K562 (cell line): Measurements from ENCODE around the gene AASDH. TPM values are rescaled to one million over a fixed set of nuclear protein-coding genes. Genes with fewer than 3 reads are reported as not detected.

Experiments used
- BHLHE40 ChIP-seq: IDR thresholded peaks from 2 replicates; pipeline ENCODE4 v1.6.1; 2011; ENCODE audit warnings: low read length, improper control_type of control experiment
- FOXJ2 ChIP-seq: fragments of 200-800 bp; sonication (Bioruptor generic); IDR thresholded peaks from 2 replicates; pipeline ENCODE4 v1.6.1; 2016; ENCODE audit warnings: missing genetic modification characterization, missing compliant biosample characterization
- HDGF ChIP-seq: fragments of 450-650 bp; IDR thresholded peaks from 2 replicates; pipeline ENCODE4 v1.6.1; 2016
- HEY1 ChIP-seq: fragments of 250-450 bp; sonication (Bioruptor Pico); IDR thresholded peaks from 2 replicates; pipeline ENCODE4 v1.5.0; 2020; ENCODE audit warnings: mild to moderate bottlenecking, moderate library complexity, borderline replicate concordance
- KHSRP ChIP-seq: fragments of 450-650 bp; IDR thresholded peaks from 2 replicates; pipeline ENCODE4 v1.6.1; 2017
- MBD2 ChIP-seq: sonication (generic); IDR thresholded peaks from 2 replicates; pipeline ENCODE4 v1.6.1; 2016; ENCODE audit warnings: low read depth, borderline replicate concordance
- NR4A1 ChIP-seq, 2 experiments: fragments of 250-450 bp in 1 of 2; fragments of 450-650 bp in 1 of 2; sonication (Bioruptor Pico) in 1 of 2; IDR thresholded peaks; 2 replicates each; pipeline versions ENCODE4 v1.4.0 to v1.6.1; 2016 to 2020; ENCODE audit warnings: mild to moderate bottlenecking in 2 of 2, missing compliant biosample characterization in 1 of 2, missing genetic modification characterization in 1 of 2, moderate library complexity in 1 of 2
- PCBP2 ChIP-seq: fragments of 200-400 bp; formaldehyde crosslinking; IDR thresholded peaks from 2 replicates; pipeline ENCODE4 v1.6.1; 2018; ENCODE audit warnings: low read length, low read depth, mild to moderate bottlenecking, moderate library complexity; ENCODE audit not compliant: poor library complexity, severe bottlenecking
- PHB ChIP-seq: fragments of 250-450 bp; sonication (Bioruptor Pico); IDR thresholded peaks from 2 replicates; pipeline ENCODE4 v1.5.0; 2021
- PHB2 ChIP-seq: fragments of 450-650 bp; IDR thresholded peaks from 2 replicates; pipeline ENCODE4 v1.6.1; 2017; ENCODE audit warnings: low read depth
- POLR3G ChIP-seq: IDR thresholded peaks from 2 replicates; pipeline ENCODE4 v1.6.1; 2011; ENCODE audit not compliant: insufficient read length, insufficient replicate concordance; ENCODE audit errors: extremely low read depth
- PTRF ChIP-seq: fragments of 450-650 bp; IDR thresholded peaks from 2 replicates; pipeline ENCODE4 v1.6.1; 2016; ENCODE audit warnings: mild to moderate bottlenecking, missing genetic modification characterization, missing compliant biosample characterization
- SAP30 ChIP-seq: fragments of 200-600 bp; sonication (generic); IDR thresholded peaks from 2 replicates; pipeline ENCODE4 v1.6.1; 2012; ENCODE audit warnings: borderline replicate concordance, low read depth, mild to moderate bottlenecking, moderate library complexity, low read length, control low read depth, inconsistent platforms; ENCODE audit not compliant: insufficient read depth, poor library complexity, severe bottlenecking
- SLC30A9 ChIP-seq: fragments of 250-450 bp; sonication (Bioruptor Pico); IDR thresholded peaks from 2 replicates; pipeline ENCODE4 v1.8.0; 2022; ENCODE audit warnings: mild to moderate bottlenecking, moderate library complexity
- SMAD2 ChIP-seq: fragments of 150-350 bp; IDR thresholded peaks from 2 replicates; pipeline ENCODE4 v1.6.1; 2014; ENCODE audit warnings: low read depth, mild to moderate bottlenecking, low read length
- SRSF7 ChIP-seq: fragments of 200-400 bp; formaldehyde crosslinking; optimal IDR thresholded peaks from 2 replicates; pipeline ENCODE3; 2017; ENCODE audit warnings: mild to moderate bottlenecking, low read depth, low read length
- U2AF1 ChIP-seq: fragments of 200-400 bp; formaldehyde crosslinking; optimal IDR thresholded peaks from 2 replicates; pipeline ENCODE3; 2017; ENCODE audit warnings: mild to moderate bottlenecking, low read depth, low read length, moderate library complexity
- ZNF133 ChIP-seq: fragments of 250-450 bp; sonication (Bioruptor Pico); IDR thresholded peaks from 2 replicates; pipeline ENCODE4 v1.4.0; 2020; ENCODE audit warnings: mild to moderate bottlenecking
- ZNF253 ChIP-seq: fragments of 250-450 bp; sonication (Bioruptor Pico); conservative IDR thresholded peaks from 2 replicates; pipeline ENCODE4 v1.6.1; 2021; ENCODE audit warnings: mild to moderate bottlenecking
- ZNF384 ChIP-seq: IDR thresholded peaks from 2 replicates; pipeline ENCODE4 v1.6.1; 2012; ENCODE audit warnings: low read depth, low read length, improper control_type of control experiment
- ZNF431 ChIP-seq: sonication (generic); formaldehyde crosslinking; IDR thresholded peaks from 2 replicates; pipeline ENCODE4 v1.8.0; 2022; ENCODE audit warnings: mild to moderate bottlenecking, missing genetic modification reagents
- ZNF766 ChIP-seq: fragments of 200-800 bp; sonication (Bioruptor generic); conservative IDR thresholded peaks from 2 replicates; pipeline ENCODE4 v1.6.1; 2016; ENCODE audit warnings: missing genetic modification characterization, missing compliant biosample characterization
- polyA plus RNA-seq, 8 experiments: library from polyadenylated mRNA; depleted of rRNA in 4 of 8; stranded (reverse) in 5 of 8; unstranded in 3 of 8; fragments of >200 nt; fragmentation: Nextera tagmentation in 2 of 8; fragmentation: Illumina TruSeq in 1 of 8; extraction: Ambion mirVana in 2 of 8; extraction: Trizol in 1 of 8; gene quantifications; 2 replicates each; pipeline versions ENCODE4 v1.2.1 to v1.2.3, GENCODE V29; 2011 to 2014; ENCODE audit warnings: inconsistent platforms in 1 of 8, missing spikeins in 1 of 8
- total RNA-seq, 7 experiments: library from RNA; depleted of rRNA in 6 of 7; stranded (reverse); fragments of >200 nt in 6 of 7; fragmentation: Illumina TruSeq in 2 of 7; extraction: Trizol in 2 of 7; gene quantifications; 2 replicates each; pipeline versions ENCODE4 v1.2.1 to v1.2.3, GENCODE V29; 2011 to 2021; ENCODE audit warnings: low replicate concordance in 1 of 7
- TF ChIP-seq, protein P1 (sequence below): fragments of 450-650 bp; formaldehyde crosslinking; IDR thresholded peaks from 2 replicates; pipeline ENCODE4 v1.4.0; 2022; ENCODE audit warnings: missing genetic modification characterization
- TF ChIP-seq, protein P2 (sequence below): fragments of 450-650 bp; IDR thresholded peaks from 2 replicates; pipeline ENCODE4 v1.7.0; 2016; ENCODE audit warnings: borderline replicate concordance
- TF ChIP-seq, protein P3 (sequence below): sonication (generic); formaldehyde crosslinking; IDR thresholded peaks from 2 replicates; pipeline ENCODE4 v1.8.0; 2022; ENCODE audit warnings: mild to moderate bottlenecking, low read depth, missing genetic modification reagents

Gene AASDH
- total and polyA plus RNA-seq, 9 of the 15 experiments (the other 6 are each of a cell fraction or from before 2014, with no cell fraction given) = 8.6 to 29.7 (median 13.7) TPM

DNA sequence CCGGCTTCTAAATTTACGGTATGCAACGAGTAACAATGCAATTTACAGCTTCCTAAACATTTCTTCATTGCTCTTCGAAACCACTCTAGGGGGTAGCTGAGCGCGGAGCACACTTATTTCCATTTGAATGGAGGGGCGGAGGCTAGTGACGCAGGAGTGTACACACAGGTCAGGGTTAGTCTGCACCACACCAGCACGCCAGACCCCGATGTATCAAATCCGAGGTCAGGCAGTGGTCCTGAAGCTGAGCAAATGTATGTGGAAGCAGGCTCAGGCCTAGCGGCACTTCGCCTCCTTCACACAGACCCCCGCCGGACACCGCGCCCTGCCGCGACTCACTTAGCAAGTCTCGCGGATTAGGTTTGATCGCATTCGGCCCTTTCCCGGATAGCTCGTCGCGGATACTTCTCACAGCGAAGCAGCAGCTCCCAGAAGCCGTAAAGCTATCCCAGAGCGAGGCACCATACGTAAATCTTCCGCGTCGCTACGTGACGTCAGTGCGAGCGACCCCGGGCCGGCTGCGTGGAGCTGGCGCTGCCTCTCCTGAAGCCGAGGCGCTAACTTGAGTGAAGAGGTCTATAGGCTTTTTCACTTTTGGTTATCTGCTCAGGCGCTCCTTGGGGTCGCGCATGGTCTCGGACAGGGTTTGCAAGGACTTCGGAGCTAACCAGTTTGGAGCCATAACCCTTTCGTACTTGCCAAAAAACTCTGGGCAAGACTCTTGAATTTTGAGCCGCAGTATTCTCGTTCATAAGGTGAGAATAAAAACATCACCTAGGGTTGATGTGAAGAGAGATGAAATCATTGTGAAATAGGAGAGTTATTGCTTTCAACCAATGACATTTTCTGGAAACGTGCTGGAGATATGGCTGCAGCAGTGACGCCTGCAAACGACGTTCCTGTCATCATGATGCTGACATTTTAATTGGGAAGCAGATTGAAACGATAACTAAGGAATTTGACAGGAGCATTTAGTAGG lies at the start of gene AASDH (continued):
- TF ChIP-seq PHB = no peak
- peak; percentile 81 for TF ChIP-seq FOXJ2 (tag)
- no peak for TF ChIP-seq ZNF766
- peak; percentile 58 for TF ChIP-seq BHLHE40
- no peak for TF ChIP-seq U2AF1
- TF ChIP-seq PHB2 = no peak
- TF ChIP-seq NR4A1 (CRISPR knock-in tag; IDR thresholded peaks at IDR 0.05) = no peak
- TF ChIP-seq NR4A1 (tag; IDR thresholded peaks at IDR 0.05) = no peak
- no peak for TF ChIP-seq POLR3G
- TF ChIP-seq, protein P1, sequence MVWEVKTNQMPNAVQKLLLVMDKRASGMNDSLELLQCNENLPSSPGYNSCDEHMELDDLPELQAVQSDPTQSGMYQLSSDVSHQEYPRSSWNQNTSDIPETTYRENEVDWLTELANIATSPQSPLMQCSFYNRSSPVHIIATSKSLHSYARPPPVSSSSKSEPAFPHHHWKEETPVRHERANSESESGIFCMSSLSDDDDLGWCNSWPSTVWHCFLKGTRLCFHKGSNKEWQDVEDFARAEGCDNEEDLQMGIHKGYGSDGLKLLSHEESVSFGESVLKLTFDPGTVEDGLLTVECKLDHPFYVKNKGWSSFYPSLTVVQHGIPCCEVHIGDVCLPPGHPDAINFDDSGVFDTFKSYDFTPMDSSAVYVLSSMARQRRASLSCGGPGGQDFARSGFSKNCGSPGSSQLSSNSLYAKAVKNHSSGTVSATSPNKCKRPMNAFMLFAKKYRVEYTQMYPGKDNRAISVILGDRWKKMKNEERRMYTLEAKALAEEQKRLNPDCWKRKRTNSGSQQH (CRISPR knock-in tag) = no peak
- no peak for TF ChIP-seq HDGF
- peak; percentile 80 for TF ChIP-seq MBD2
- TF ChIP-seq HEY1 (CRISPR knock-in tag) = no peak
- TF ChIP-seq, protein P2, sequence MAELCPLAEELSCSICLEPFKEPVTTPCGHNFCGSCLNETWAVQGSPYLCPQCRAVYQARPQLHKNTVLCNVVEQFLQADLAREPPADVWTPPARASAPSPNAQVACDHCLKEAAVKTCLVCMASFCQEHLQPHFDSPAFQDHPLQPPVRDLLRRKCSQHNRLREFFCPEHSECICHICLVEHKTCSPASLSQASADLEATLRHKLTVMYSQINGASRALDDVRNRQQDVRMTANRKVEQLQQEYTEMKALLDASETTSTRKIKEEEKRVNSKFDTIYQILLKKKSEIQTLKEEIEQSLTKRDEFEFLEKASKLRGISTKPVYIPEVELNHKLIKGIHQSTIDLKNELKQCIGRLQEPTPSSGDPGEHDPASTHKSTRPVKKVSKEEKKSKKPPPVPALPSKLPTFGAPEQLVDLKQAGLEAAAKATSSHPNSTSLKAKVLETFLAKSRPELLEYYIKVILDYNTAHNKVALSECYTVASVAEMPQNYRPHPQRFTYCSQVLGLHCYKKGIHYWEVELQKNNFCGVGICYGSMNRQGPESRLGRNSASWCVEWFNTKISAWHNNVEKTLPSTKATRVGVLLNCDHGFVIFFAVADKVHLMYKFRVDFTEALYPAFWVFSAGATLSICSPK = no peak
- no peak for TF ChIP-seq PTRF
- no peak for TF ChIP-seq SRSF7
- peak; percentile 14; the same call in 1 of the 2 replicates for TF ChIP-seq ZNF384
- no peak for TF ChIP-seq SLC30A9 (CRISPR knock-in tag)
- no peak for TF ChIP-seq PCBP2
- no peak for TF ChIP-seq ZNF431 (CRISPR knock-in tag)
- TF ChIP-seq ZNF253 (CRISPR knock-in tag) = no peak
- peak; percentile 98 for TF ChIP-seq KHSRP
- TF ChIP-seq ZNF133 (CRISPR knock-in tag) = no peak
- peak; percentile 76 for TF ChIP-seq SAP30
- TF ChIP-seq, protein P3, sequence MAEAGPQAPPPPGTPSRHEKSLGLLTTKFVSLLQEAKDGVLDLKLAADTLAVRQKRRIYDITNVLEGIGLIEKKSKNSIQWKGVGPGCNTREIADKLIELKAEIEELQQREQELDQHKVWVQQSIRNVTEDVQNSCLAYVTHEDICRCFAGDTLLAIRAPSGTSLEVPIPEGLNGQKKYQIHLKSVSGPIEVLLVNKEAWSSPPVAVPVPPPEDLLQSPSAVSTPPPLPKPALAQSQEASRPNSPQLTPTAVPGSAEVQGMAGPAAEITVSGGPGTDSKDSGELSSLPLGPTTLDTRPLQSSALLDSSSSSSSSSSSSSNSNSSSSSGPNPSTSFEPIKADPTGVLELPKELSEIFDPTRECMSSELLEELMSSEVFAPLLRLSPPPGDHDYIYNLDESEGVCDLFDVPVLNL = peak; percentile 10; the same call in 1 of the 2 replicates
- TF ChIP-seq SMAD2 = no peak
